ENCODE measurements around the gene VWA8. TPM values are rescaled to one million over a fixed set of nuclear protein-coding genes. Genes with fewer than 3 reads are reported as not detected.

Gene VWA8
- total RNA-seq, 5 donors from 2014 or later (not counting 1 experiment from before 2014, with no cell fraction given), result 17.8 to 27.1 (median 22.9) TPM

GRCh38 chr13:41586216-41586615 lies 374.7 kb downstream of the VWA8 start:
- Mint-ChIP-seq H3K4me3 (no peak overlapping the region), H3K27me3 (no peaks in the 10 kb centered on the region), H3K4me1 (peaks cover 6 to 20% (median 11%) of the 10 kb centered on the region in 3 donors), H3K27ac (no peak overlapping the region), H3K9me3 (no peaks in the 10 kb centered on the region), H3K36me3 (peaks cover 55% of the 10 kb centered on the region)
- DNase-seq, result no peak
- ChIA-PET POLR2A (interaction anchor here in 1 of 2 donors (0.6 kb wide), 2 partner anchors 125 to 234 kb away, joined by 3 read pairs; no protein-coding TSS in a partner anchor), CTCF (interaction anchor here (0.6 to 1.5 kb wide), 4 partner anchors 43 to 333 kb away, joined by 3 to 4 read pairs (median 4); no protein-coding TSS in a partner anchor)
- no peak overlapping the region for H3K4me3 ChIP-seq (ENCODE audit: control insufficient read depth in 1 of 2, extremely low read depth in 1 of 2, low read length in 1 of 2)
- no peak overlapping the region for H3K27ac ChIP-seq (ENCODE audit: low read length)
- H3K4me1 ChIP-seq (ENCODE audit: control insufficient read depth in 1 of 2, extremely low read depth in 1 of 2, insufficient read depth in 2 of 2, low read length in 2 of 2), result no peaks in the 10 kb centered on the region
- H3K36me3 ChIP-seq (ENCODE audit: control insufficient read depth in 2 of 2, extremely low read depth in 1 of 2, insufficient read depth in 1 of 2, low read length in 1 of 2), result peaks cover 0 to 22% of the 10 kb centered on the region in 2 donors
- WGBS (ENCODE audit: insufficient coverage), result no CpG with 5 or more reads among the region's 4 CpGs
- ATAC-seq (replicated peaks in 1 of 4), result no peak
- H3K9me3 ChIP-seq, result no peaks in the 10 kb centered on the region
- H3K27me3 ChIP-seq (replicated peaks in 1 of 2; ENCODE audit: control insufficient read depth in 2 of 2, extremely low read depth in 1 of 2, insufficient read depth in 2 of 2, low read length in 1 of 2), result no peaks in the 10 kb centered on the region

- H3K36me3 ChIP-seq (ENCODE audit: control insufficient read depth in 2 of 2, extremely low read depth in 1 of 2, insufficient read depth in 1 of 2, low read length in 1 of 2), result peaks cover 0 to 12% of the 10 kb centered on the region in 2 donors
- no peak overlapping the region for H3K27ac ChIP-seq (ENCODE audit: low read length)
- Mint-ChIP-seq H3K4me3 (no peak overlapping the region), H3K4me1 (peaks cover 9 to 18% (median 14%) of the 10 kb centered on the region in 3 donors), H3K9me3 (no peaks in the 10 kb centered on the region), H3K36me3 (peaks cover 42% of the 10 kb centered on the region), H3K27me3 (no peaks in the 10 kb centered on the region), H3K27ac (no peak overlapping the region)
- 100% methylated on average over 2 of the region's 6 CpGs for WGBS (ENCODE audit: insufficient coverage)
- no peak for DNase-seq
- H3K4me1 ChIP-seq (ENCODE audit: control insufficient read depth in 1 of 2, extremely low read depth in 1 of 2, insufficient read depth in 2 of 2, low read length in 2 of 2), result no peaks in the 10 kb centered on the region
- H3K27me3 ChIP-seq (replicated peaks in 1 of 2; ENCODE audit: control insufficient read depth in 2 of 2, extremely low read depth in 1 of 2, insufficient read depth in 2 of 2, low read length in 1 of 2), result no peaks in the 10 kb centered on the region
- ChIA-PET CTCF (no interaction called here), POLR2A (no interaction called here)
- no peaks in the 10 kb centered on the region for H3K9me3 ChIP-seq
- ATAC-seq (replicated peaks in 1 of 4), result no peak
- H3K4me3 ChIP-seq (ENCODE audit: control insufficient read depth in 1 of 2, extremely low read depth in 1 of 2, low read length in 1 of 2), result no peak overlapping the region
Measured at GRCh38 chr13:41582027-41582463, 378.9 kb downstream of the VWA8 start.

- Mint-ChIP-seq H3K36me3 (peaks cover 48% of the 10 kb centered on the region), H3K4me3 (no peak overlapping the region), H3K4me1 (peaks cover 9 to 21% (median 14%) of the 10 kb centered on the region in 3 donors), H3K27ac (no peak overlapping the region), H3K9me3 (no peaks in the 10 kb centered on the region), H3K27me3 (no peaks in the 10 kb centered on the region)
- POLR2A ChIA-PET, result no interaction called here
- DNase-seq (no peak), ATAC-seq (replicated peaks in 1 of 4) (no peak)
- Histone ChIP-seq H3K27ac (ENCODE audit: low read length) (no peak overlapping the region), H3K4me3 (ENCODE audit: control insufficient read depth in 1 of 2, extremely low read depth in 1 of 2, low read length in 1 of 2) (no peak overlapping the region), H3K36me3 (ENCODE audit: control insufficient read depth in 2 of 2, extremely low read depth in 1 of 2, insufficient read depth in 1 of 2, low read length in 1 of 2) (peaks cover 0 to 8% of the 10 kb centered on the region in 2 donors), H3K27me3 (replicated peaks in 1 of 2; ENCODE audit: control insufficient read depth in 2 of 2, extremely low read depth in 1 of 2, insufficient read depth in 2 of 2, low read length in 1 of 2) (no peaks in the 10 kb centered on the region), H3K4me1 (ENCODE audit: control insufficient read depth in 1 of 2, extremely low read depth in 1 of 2, insufficient read depth in 2 of 2, low read length in 2 of 2) (no peaks in the 10 kb centered on the region), H3K9me3 (no peaks in the 10 kb centered on the region)
- CTCF ChIA-PET, result interaction anchor here in 1 of 2 donors (0.7 kb wide), 1 partner anchor 122 kb away, joined by 3 read pairs; no protein-coding TSS in a partner anchor
Measured at GRCh38 chr13:41580345-41580744, 380.6 kb downstream of the VWA8 start.

- ChIA-PET CTCF (interaction anchor here in 1 of 2 donors (0.7 kb wide), 1 partner anchor 121 kb away, joined by 3 read pairs; no protein-coding TSS in a partner anchor), POLR2A (no interaction called here)
- 100% methylated on average over 2 of the region's 6 CpGs for WGBS (ENCODE audit: insufficient coverage)
- no peak overlapping the region for H3K4me3 Mint-ChIP-seq
- H3K4me1 Mint-ChIP-seq, result peaks cover 9 to 21% (median 14%) of the 10 kb centered on the region in 3 donors
- H3K4me1 ChIP-seq (ENCODE audit: control insufficient read depth in 1 of 2, extremely low read depth in 1 of 2, insufficient read depth in 2 of 2, low read length in 2 of 2), result no peaks in the 10 kb centered on the region
- no peaks in the 10 kb centered on the region for H3K27me3 Mint-ChIP-seq
- H3K9me3 ChIP-seq, result no peaks in the 10 kb centered on the region
- H3K9me3 Mint-ChIP-seq, result no peaks in the 10 kb centered on the region
- H3K27ac ChIP-seq (ENCODE audit: low read length), result no peak overlapping the region
- no peaks in the 10 kb centered on the region for H3K27me3 ChIP-seq (replicated peaks in 1 of 2; ENCODE audit: control insufficient read depth in 2 of 2, extremely low read depth in 1 of 2, insufficient read depth in 2 of 2, low read length in 1 of 2)
- no peak overlapping the region for H3K27ac Mint-ChIP-seq
- ATAC-seq (replicated peaks in 1 of 4) (no peak), DNase-seq (no peak)
- H3K36me3 ChIP-seq (ENCODE audit: control insufficient read depth in 2 of 2, extremely low read depth in 1 of 2, insufficient read depth in 1 of 2, low read length in 1 of 2), result peaks cover 0 to 13% of the 10 kb centered on the region in 2 donors
- H3K4me3 ChIP-seq (ENCODE audit: control insufficient read depth in 1 of 2, extremely low read depth in 1 of 2, low read length in 1 of 2), result no peak overlapping the region
- peaks cover 51% of the 10 kb centered on the region for H3K36me3 Mint-ChIP-seq
Measured at GRCh38 chr13:41579881-41580280, 381.0 kb downstream of the VWA8 start.

GRCh38 chr13:41579168-41579567 lies 381.7 kb downstream of the VWA8 start:
- Mint-ChIP-seq H3K4me1 (peaks cover 9 to 21% (median 14%) of the 10 kb centered on the region in 3 donors), H3K9me3 (no peaks in the 10 kb centered on the region), H3K4me3 (no peak overlapping the region), H3K27ac (no peak overlapping the region), H3K27me3 (no peaks in the 10 kb centered on the region), H3K36me3 (peaks cover 51% of the 10 kb centered on the region)
- no peaks in the 10 kb centered on the region for H3K9me3 ChIP-seq
- ATAC-seq (replicated peaks in 1 of 4) (no peak), DNase-seq (no peak)
- 95% methylated on average over 4 of the region's 6 CpGs for WGBS (ENCODE audit: insufficient coverage)
- H3K36me3 ChIP-seq (ENCODE audit: control insufficient read depth in 2 of 2, extremely low read depth in 1 of 2, insufficient read depth in 1 of 2, low read length in 1 of 2), result peaks cover 0 to 11% of the 10 kb centered on the region in 2 donors
- no peaks in the 10 kb centered on the region for H3K4me1 ChIP-seq (ENCODE audit: control insufficient read depth in 1 of 2, extremely low read depth in 1 of 2, insufficient read depth in 2 of 2, low read length in 2 of 2)
- no peaks in the 10 kb centered on the region for H3K27me3 ChIP-seq (replicated peaks in 1 of 2; ENCODE audit: control insufficient read depth in 2 of 2, extremely low read depth in 1 of 2, insufficient read depth in 2 of 2, low read length in 1 of 2)
- ChIA-PET POLR2A (no interaction called here), CTCF (no interaction called here)
- no peak overlapping the region for H3K27ac ChIP-seq (ENCODE audit: low read length)
- no peak overlapping the region for H3K4me3 ChIP-seq (ENCODE audit: control insufficient read depth in 1 of 2, extremely low read depth in 1 of 2, low read length in 1 of 2)

GRCh38 chr13:41578371-41578770 lies 382.5 kb downstream of the VWA8 start:
- DNase-seq (no peak), ATAC-seq (replicated peaks in 1 of 4) (no peak)
- peaks cover 0 to 11% of the 10 kb centered on the region in 2 donors for H3K36me3 ChIP-seq (ENCODE audit: control insufficient read depth in 2 of 2, extremely low read depth in 1 of 2, insufficient read depth in 1 of 2, low read length in 1 of 2)
- WGBS (ENCODE audit: insufficient coverage), result 93% methylated on average over 3 of the region's 5 CpGs
- H3K4me1 Mint-ChIP-seq, result peaks cover 9 to 21% (median 14%) of the 10 kb centered on the region in 3 donors
- H3K27me3 Mint-ChIP-seq, result no peaks in the 10 kb centered on the region
- no peak overlapping the region for H3K4me3 Mint-ChIP-seq
- peaks cover 50% of the 10 kb centered on the region for H3K36me3 Mint-ChIP-seq
- no peak overlapping the region for H3K4me3 ChIP-seq (ENCODE audit: control insufficient read depth in 1 of 2, extremely low read depth in 1 of 2, low read length in 1 of 2)
- no peak overlapping the region for H3K27ac ChIP-seq (ENCODE audit: low read length)
- POLR2A ChIA-PET, result interaction anchor here in 1 of 2 donors (0.5 kb wide), 1 partner anchor 120 kb away, joined by 3 read pairs; no protein-coding TSS in a partner anchor
- H3K4me1 ChIP-seq (ENCODE audit: control insufficient read depth in 1 of 2, extremely low read depth in 1 of 2, insufficient read depth in 2 of 2, low read length in 2 of 2), result no peaks in the 10 kb centered on the region
- no peaks in the 10 kb centered on the region for H3K9me3 ChIP-seq
- no peak overlapping the region for H3K27ac Mint-ChIP-seq
- CTCF ChIA-PET, result no interaction called here
- no peaks in the 10 kb centered on the region for H3K27me3 ChIP-seq (replicated peaks in 1 of 2; ENCODE audit: control insufficient read depth in 2 of 2, extremely low read depth in 1 of 2, insufficient read depth in 2 of 2, low read length in 1 of 2)
- H3K9me3 Mint-ChIP-seq, result no peaks in the 10 kb centered on the region

All from T-cell (primary cell).